WTC11 (cell line): ENCODE measurements around the gene TSHZ1. TPM values are rescaled to one million over a fixed set of nuclear protein-coding genes. Genes with fewer than 3 reads are reported as not detected.
A peak's percentile ranks its signal among the peaks of the same experiment; 100 is the strongest.

ENCODE experiments used
- ATAC-seq: fragments of 200-7000 bp; cut with Tn5 transposase; 2 replicates; pipeline ENCODE4 v1.10.0; 2021; ENCODE audit warnings: mild to moderate bottlenecking, moderate library complexity
- CTCF ChIA-PET: fragments of 300-600 bp; sonication (Branson Sonifier 250); formaldehyde crosslinking; loops from one replicate; lab custom pipeline; 2021; ENCODE audit warnings: antibody characterized with exemption; lab: Charles Lee
- POLR2A ChIA-PET: fragments of 350-600 bp; sonication (Branson Sonifier 250); formaldehyde crosslinking; loops from one replicate; lab custom pipeline; 2021; ENCODE audit warnings: antibody characterized with exemption; lab: Charles Lee
- DNase-seq: peaks from one replicate; pipeline ENCODE4 v3.0.0; 2021; ENCODE audit warnings: low spot score
- H3K27ac Mint-ChIP-seq: 2 replicates; pipeline ENCODE4 v1.8.0; 2021; ENCODE audit warnings: mixed read lengths
- H3K27me3 Mint-ChIP-seq: 2 replicates; pipeline ENCODE4 v1.8.0; 2021; ENCODE audit warnings: low read depth, mild to moderate bottlenecking, moderate library complexity, mixed read lengths
- H3K36me3 Mint-ChIP-seq: 2 replicates; pipeline ENCODE4 v1.8.0; 2021; ENCODE audit warnings: mixed read lengths
- H3K4me1 Mint-ChIP-seq: 2 replicates; pipeline ENCODE4 v1.8.0; 2022; ENCODE audit warnings: mixed read lengths
- H3K4me3 Mint-ChIP-seq: 2 replicates; pipeline ENCODE4 v1.8.0; 2021; ENCODE audit warnings: mild to moderate bottlenecking, moderate library complexity, mixed read lengths
- H3K9me3 Mint-ChIP-seq: 2 replicates; pipeline ENCODE4 v1.8.0; 2021; ENCODE audit warnings: mixed read lengths
- CREB1 ChIP-seq: sonication (generic); formaldehyde crosslinking; IDR thresholded peaks from 2 replicates; pipeline ENCODE4 v1.8.0; 2023; ENCODE audit warnings: mild to moderate bottlenecking, missing genetic modification reagents
- CREM ChIP-seq: sonication (generic); formaldehyde crosslinking; IDR thresholded peaks from 2 replicates; pipeline ENCODE4 v1.8.1; 2022; ENCODE audit warnings: mild to moderate bottlenecking, missing genetic modification reagents, moderate library complexity
- CTCF ChIP-seq: fragments of 200-600 bp; IDR thresholded peaks from 2 replicates; pipeline ENCODE4 v1.8.0; 2022; ENCODE audit warnings: antibody characterized with exemption
- FOXP4 ChIP-seq: sonication (generic); formaldehyde crosslinking; IDR thresholded peaks from 2 replicates; pipeline ENCODE4 v1.8.0; 2022; ENCODE audit warnings: mild to moderate bottlenecking, missing genetic modification reagents
- MAX ChIP-seq: sonication (generic); formaldehyde crosslinking; IDR thresholded peaks from 2 replicates; pipeline ENCODE4 v1.8.0; 2022; ENCODE audit warnings: mild to moderate bottlenecking, missing genetic modification reagents
- NFYB ChIP-seq: sonication (generic); formaldehyde crosslinking; conservative IDR thresholded peaks from 2 replicates; pipeline ENCODE4 v1.8.0; 2022; ENCODE audit warnings: low read depth, missing genetic modification reagents
- NR3C1 ChIP-seq: sonication (generic); formaldehyde crosslinking; conservative IDR thresholded peaks from 2 replicates; pipeline ENCODE4 v1.8.1; 2023; ENCODE audit warnings: low read depth, mild to moderate bottlenecking, missing genetic modification reagents
- RORB ChIP-seq: fragments of 250-450 bp; sonication (Bioruptor Pico); IDR thresholded peaks from 2 replicates; pipeline ENCODE4 v1.9.0; 2021; ENCODE audit warnings: mild to moderate bottlenecking
- TP53 ChIP-seq: sonication (generic); formaldehyde crosslinking; IDR thresholded peaks from 2 replicates; pipeline ENCODE4 v1.8.1; 2023; ENCODE audit warnings: mild to moderate bottlenecking, missing genetic modification reagents
- ZNF219 ChIP-seq: sonication (generic); formaldehyde crosslinking; IDR thresholded peaks from 2 replicates; pipeline ENCODE4 v1.8.0; 2023; ENCODE audit warnings: missing genetic modification reagents, mild to moderate bottlenecking, borderline replicate concordance
- total RNA-seq: library from RNA; stranded (reverse); gene quantifications from 3 replicates; pipeline ENCODE4 v1.2.3, GENCODE V29; 2021
- TF ChIP-seq, protein P1 (sequence below): sonication (generic); formaldehyde crosslinking; IDR thresholded peaks from 2 replicates; pipeline ENCODE4 v1.8.0; 2022; ENCODE audit warnings: missing genetic modification reagents
- TF ChIP-seq, protein P2 (sequence below): sonication (generic); formaldehyde crosslinking; IDR thresholded peaks from 2 replicates; pipeline ENCODE4 v1.8.0; 2023; ENCODE audit warnings: mild to moderate bottlenecking, missing genetic modification reagents
- TF ChIP-seq, protein P3 (sequence below): fragments of 250-450 bp; sonication (Bioruptor Pico); IDR thresholded peaks from 2 replicates; pipeline ENCODE4 v1.9.0; 2021; ENCODE audit warnings: mild to moderate bottlenecking

Gene TSHZ1
- total RNA-seq, 1 experiment from 2014 or later = 2.9 TPM

DNA sequence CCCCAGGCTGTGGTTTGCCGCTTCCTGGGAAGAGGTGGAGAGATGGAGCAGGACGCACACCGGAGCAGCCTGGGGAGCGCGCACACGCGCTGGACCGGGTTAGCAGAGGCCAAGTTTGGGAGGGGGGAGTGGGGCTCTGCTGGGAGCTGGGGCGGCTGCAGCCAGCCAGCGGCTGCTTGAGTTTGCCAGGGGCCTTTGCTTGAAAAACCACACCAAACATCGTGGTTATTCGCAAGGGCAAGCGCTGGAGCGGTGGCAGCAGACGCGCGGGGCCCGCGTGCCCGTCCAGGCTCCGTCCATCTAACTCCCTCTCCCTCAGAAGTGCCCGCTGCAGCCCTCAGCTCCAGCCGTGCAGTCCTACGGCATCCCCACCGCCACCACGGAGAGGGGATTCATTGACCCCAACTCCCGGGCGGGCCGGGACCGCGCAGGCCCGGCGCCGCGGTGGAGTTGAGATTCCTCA lies 6.3 kb upstream of the TSHZ1 start:
- Mint-ChIP-seq H3K4me3 (peak overlapping the region; percentile 83), H3K27ac (no peak overlapping the region), H3K4me1 (peaks cover 51% of the 10 kb centered on the region), H3K36me3 (peaks cover 4% of the 10 kb centered on the region; the same call in 1 of the 2 replicates), H3K9me3 (no peaks in the 10 kb centered on the region), H3K27me3 (peaks cover 73% of the 10 kb centered on the region)
- DNase-seq (peak; percentile 50), ATAC-seq (peak; percentile 44)
- TF ChIP-seq, protein P1, sequence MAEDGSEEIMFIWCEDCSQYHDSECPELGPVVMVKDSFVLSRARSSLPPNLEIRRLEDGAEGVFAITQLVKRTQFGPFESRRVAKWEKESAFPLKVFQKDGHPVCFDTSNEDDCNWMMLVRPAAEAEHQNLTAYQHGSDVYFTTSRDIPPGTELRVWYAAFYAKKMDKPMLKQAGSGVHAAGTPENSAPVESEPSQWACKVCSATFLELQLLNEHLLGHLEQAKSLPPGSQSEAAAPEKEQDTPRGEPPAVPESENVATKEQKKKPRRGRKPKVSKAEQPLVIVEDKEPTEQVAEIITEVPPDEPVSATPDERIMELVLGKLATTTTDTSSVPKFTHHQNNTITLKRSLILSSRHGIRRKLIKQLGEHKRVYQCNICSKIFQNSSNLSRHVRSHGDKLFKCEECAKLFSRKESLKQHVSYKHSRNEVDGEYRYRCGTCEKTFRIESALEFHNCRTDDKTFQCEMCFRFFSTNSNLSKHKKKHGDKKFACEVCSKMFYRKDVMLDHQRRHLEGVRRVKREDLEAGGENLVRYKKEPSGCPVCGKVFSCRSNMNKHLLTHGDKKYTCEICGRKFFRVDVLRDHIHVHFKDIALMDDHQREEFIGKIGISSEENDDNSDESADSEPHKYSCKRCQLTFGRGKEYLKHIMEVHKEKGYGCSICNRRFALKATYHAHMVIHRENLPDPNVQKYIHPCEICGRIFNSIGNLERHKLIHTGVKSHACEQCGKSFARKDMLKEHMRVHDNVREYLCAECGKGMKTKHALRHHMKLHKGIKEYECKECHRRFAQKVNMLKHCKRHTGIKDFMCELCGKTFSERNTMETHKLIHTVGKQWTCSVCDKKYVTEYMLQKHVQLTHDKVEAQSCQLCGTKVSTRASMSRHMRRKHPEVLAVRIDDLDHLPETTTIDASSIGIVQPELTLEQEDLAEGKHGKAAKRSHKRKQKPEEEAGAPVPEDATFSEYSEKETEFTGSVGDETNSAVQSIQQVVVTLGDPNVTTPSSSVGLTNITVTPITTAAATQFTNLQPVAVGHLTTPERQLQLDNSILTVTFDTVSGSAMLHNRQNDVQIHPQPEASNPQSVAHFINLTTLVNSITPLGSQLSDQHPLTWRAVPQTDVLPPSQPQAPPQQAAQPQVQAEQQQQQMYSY = peak; percentile 43; the same call in 1 of the 2 replicates
- 0 out of 2 replicates have a peak, but pooled peaks have one; percentile 35 for TF ChIP-seq ZNF219 (CRISPR knock-in tag)
- TF ChIP-seq, protein P2, sequence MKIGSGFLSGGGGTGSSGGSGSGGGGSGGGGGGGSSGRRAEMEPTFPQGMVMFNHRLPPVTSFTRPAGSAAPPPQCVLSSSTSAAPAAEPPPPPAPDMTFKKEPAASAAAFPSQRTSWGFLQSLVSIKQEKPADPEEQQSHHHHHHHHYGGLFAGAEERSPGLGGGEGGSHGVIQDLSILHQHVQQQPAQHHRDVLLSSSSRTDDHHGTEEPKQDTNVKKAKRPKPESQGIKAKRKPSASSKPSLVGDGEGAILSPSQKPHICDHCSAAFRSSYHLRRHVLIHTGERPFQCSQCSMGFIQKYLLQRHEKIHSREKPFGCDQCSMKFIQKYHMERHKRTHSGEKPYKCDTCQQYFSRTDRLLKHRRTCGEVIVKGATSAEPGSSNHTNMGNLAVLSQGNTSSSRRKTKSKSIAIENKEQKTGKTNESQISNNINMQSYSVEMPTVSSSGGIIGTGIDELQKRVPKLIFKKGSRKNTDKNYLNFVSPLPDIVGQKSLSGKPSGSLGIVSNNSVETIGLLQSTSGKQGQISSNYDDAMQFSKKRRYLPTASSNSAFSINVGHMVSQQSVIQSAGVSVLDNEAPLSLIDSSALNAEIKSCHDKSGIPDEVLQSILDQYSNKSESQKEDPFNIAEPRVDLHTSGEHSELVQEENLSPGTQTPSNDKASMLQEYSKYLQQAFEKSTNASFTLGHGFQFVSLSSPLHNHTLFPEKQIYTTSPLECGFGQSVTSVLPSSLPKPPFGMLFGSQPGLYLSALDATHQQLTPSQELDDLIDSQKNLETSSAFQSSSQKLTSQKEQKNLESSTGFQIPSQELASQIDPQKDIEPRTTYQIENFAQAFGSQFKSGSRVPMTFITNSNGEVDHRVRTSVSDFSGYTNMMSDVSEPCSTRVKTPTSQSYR = no peak
- no peak for TF ChIP-seq RORB (CRISPR knock-in tag)
- 0 out of 2 replicates have a peak, but pooled peaks have one; percentile 20 for TF ChIP-seq MAX
- TF ChIP-seq NR3C1 (CRISPR knock-in tag) = no peak
- POLR2A ChIA-PET = no interaction called here
- CTCF ChIA-PET = no interaction called here

DNA sequence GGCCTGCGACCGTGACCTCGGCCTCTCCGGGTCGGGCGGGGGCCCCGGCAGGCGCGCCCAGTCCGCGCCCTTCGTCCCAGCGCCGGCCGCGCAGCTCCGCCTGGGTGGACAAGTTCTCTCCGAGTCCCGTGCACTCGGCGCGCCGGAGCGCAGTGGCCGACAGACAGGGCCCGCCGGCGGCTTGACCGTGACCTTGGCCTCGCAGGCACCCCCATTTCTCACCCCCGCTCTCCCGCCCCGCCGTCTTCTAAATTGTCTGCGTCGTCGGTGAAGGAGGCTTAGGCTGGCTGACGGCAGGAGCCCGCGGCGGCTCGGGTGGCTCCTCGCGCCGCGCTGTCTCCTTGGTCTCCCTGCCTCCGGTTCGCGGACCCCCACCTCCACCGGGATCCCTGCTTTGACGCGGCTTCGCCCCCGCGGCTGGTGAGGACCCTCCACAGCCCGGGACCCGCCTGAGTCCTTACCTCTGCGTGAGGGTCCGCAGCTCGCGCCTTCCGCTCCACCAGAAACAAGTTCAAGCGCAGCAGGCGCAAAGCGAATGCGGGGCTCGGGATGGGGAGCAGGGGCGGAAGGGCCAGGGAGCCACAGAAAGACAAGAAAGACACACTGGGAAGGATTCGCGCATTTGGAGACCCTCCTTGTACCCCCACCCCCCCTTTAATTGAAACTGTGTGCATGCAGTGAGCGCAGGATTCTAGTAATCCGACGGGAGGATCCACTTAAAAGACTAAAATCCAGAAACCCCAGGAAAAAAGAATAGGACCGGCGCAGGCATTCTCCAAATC lies 5.7 kb upstream of the TSHZ1 start:
- Mint-ChIP-seq H3K4me3 (peak overlapping the region; percentile 83), H3K36me3 (peaks cover 4% of the 10 kb centered on the region; the same call in 1 of the 2 replicates), H3K9me3 (no peaks in the 10 kb centered on the region), H3K27me3 (peaks cover 76% of the 10 kb centered on the region), H3K27ac (no peak overlapping the region), H3K4me1 (peaks cover 51% of the 10 kb centered on the region)
- ATAC-seq = no peak; the same call in 1 of the 2 replicates
- TF ChIP-seq, protein P3, sequence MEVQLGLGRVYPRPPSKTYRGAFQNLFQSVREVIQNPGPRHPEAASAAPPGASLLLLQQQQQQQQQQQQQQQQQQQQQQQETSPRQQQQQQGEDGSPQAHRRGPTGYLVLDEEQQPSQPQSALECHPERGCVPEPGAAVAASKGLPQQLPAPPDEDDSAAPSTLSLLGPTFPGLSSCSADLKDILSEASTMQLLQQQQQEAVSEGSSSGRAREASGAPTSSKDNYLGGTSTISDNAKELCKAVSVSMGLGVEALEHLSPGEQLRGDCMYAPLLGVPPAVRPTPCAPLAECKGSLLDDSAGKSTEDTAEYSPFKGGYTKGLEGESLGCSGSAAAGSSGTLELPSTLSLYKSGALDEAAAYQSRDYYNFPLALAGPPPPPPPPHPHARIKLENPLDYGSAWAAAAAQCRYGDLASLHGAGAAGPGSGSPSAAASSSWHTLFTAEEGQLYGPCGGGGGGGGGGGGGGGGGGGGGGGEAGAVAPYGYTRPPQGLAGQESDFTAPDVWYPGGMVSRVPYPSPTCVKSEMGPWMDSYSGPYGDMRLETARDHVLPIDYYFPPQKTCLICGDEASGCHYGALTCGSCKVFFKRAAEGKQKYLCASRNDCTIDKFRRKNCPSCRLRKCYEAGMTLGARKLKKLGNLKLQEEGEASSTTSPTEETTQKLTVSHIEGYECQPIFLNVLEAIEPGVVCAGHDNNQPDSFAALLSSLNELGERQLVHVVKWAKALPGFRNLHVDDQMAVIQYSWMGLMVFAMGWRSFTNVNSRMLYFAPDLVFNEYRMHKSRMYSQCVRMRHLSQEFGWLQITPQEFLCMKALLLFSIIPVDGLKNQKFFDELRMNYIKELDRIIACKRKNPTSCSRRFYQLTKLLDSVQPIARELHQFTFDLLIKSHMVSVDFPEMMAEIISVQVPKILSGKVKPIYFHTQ = no peak
- TF ChIP-seq CREM (CRISPR knock-in tag) = no peak
- TF ChIP-seq CREB1 (CRISPR knock-in tag) = no peak
- 0 out of 2 replicates have a peak, but pooled peaks have one; percentile 19 for TF ChIP-seq FOXP4 (CRISPR knock-in tag)
- TF ChIP-seq NFYB (CRISPR knock-in tag) = no peak
- TF ChIP-seq TP53 (CRISPR knock-in tag) = no peak
- TF ChIP-seq CTCF = no peak
- DNase-seq = peak; percentile 41
- CTCF ChIA-PET = no interaction called here
- POLR2A ChIA-PET = no interaction called here
